Tibial nerve (tissue), 4 donors: ENCODE results near the gene CRB2.

Experiments
- EP300 ChIP-seq, 2 donors: sonication (generic); formaldehyde crosslinking; IDR thresholded peaks; one replicate each; pipeline ENCODE4 v1.6.1; 2017; ENCODE audit warnings: antibody characterized with exemption in 2 of 2, mild to moderate bottlenecking in 1 of 2
- POLR2A ChIP-seq, 2 donors: fragments of 450-650 bp; IDR thresholded peaks; one replicate each; pipeline ENCODE4 v1.6.1; 2017; ENCODE audit warnings: antibody characterized with exemption in 2 of 2, mild to moderate bottlenecking in 2 of 2, moderate library complexity in 2 of 2
- TF ChIP-seq, protein P1 (sequence below), 5 experiments: fragments of 200-600 bp in 3 of 5; fragments of 450-650 bp in 2 of 5; sonication (generic) in 3 of 5; IDR thresholded peaks; one replicate each; pipeline ENCODE4 v1.5.1; 2016 to 2019; ENCODE audit warnings: antibody characterized with exemption in 5 of 5, mild to moderate bottlenecking in 3 of 5, moderate library complexity in 2 of 5

DNA sequence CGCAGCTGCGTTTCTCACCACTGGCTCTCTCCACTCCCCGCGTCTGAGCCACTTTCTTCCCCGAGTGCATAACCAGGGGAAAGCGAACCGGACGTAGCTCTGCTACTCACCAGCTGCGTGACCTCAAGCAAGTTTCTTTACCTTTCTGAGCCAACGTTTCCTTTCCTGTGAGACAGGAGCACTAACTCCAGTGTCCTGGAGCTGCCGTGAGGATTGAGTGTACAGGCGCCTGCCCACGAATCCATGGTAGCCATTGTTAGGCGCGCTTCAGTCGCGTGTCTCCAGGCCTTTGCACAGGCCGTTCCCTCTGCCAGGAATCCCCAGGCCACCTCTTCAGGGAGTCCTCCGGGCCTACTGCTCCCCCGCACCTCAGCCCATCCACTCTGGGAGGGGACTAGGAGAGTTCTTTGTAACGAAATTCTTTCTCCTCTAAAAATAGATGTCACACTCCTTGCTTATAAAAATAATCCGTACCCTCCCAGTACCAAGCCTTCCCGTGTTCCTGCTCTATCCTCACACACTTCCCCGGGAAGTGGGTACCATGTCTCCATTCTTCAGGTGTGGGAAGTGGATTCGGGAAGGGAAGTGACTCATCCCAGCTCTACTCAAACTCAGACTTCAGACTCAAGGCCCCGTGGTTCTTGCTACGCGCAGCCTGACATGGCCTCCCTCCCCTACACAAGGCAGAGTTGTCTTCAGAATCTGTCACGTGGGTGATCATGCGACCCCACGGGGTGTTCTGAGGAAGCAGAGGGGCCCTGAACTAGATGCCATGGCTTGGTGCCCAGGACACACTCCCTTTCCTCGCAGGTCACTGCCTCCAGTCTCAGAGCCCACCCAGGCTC lies 16.1 kb upstream of the CRB2 start:
- TF ChIP-seq, protein P1, sequence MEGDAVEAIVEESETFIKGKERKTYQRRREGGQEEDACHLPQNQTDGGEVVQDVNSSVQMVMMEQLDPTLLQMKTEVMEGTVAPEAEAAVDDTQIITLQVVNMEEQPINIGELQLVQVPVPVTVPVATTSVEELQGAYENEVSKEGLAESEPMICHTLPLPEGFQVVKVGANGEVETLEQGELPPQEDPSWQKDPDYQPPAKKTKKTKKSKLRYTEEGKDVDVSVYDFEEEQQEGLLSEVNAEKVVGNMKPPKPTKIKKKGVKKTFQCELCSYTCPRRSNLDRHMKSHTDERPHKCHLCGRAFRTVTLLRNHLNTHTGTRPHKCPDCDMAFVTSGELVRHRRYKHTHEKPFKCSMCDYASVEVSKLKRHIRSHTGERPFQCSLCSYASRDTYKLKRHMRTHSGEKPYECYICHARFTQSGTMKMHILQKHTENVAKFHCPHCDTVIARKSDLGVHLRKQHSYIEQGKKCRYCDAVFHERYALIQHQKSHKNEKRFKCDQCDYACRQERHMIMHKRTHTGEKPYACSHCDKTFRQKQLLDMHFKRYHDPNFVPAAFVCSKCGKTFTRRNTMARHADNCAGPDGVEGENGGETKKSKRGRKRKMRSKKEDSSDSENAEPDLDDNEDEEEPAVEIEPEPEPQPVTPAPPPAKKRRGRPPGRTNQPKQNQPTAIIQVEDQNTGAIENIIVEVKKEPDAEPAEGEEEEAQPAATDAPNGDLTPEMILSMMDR (IDR thresholded peaks at IDR 0.05): no peak
- no peak for TF ChIP-seq POLR2A (IDR thresholded peaks at IDR 0.05)
- no peak for TF ChIP-seq EP300 (IDR thresholded peaks at IDR 0.05)
